Stimulated activated CD4-positive, alpha-beta T cell treated with anti-CD3 and anti-CD28 coated beads, TNF-alpha, amount 100 ng/mL, for 24 hours (primary cell): ENCODE data around the gene SLC35B1.
"Not testable (repeated sequence)": the region's sequence is repeated elsewhere in the genome, so short reads cannot be mapped to it uniquely, and the experiment has no call there.

Experiments
- DNase-seq, 3 experiments: peaks; one replicate each; pipeline ENCODE4 v3.0.0-alpha.2; 2020; ENCODE audit warnings: low read depth in 3 of 3

The SLC35B1 gene

DNA sequence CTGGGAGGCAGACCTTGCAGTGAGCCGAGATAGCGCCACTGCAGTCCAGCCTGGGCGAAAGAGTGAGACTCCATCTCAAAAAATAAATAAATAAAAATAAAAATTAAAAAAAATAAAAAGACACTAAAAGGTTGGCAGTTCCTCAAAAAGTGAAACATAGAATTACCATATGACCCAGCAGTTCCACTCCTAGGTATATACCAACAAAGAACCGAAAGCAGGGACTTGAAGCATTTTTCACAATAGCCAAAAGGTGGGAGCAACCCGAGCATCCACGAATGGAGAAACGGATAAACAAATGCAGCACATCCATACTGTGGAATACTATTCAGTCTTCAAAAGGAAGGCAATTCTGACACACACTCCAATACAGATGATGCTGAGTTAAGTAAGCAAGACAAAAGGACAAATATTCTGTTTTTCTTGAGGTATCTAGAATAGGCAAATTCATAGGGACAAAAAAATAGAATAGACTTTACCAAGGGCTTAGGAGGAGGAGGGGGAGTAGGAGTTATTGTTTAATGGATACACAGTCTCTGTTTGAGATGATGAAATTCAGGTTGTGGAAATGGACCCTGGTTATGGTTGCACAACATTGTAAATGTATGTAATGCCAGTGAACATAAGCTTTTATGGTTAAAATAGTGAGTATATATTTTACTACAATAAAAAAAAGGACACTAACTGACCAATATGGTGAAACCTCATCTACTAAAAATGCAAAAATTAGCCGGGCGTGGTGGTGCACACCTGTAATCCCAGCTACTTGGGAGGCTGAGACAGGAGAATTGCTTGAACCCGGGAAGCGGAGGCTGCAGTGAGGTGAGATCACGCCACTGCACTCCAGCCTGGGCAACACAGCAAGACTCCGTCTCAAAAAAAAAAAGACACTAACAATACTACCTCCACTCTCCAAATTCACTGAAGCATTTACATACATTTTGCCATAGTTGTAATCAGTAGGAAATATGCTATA, 27.0 kb upstream of the SLC35B1 start:
- no peak for DNase-seq

DNA sequence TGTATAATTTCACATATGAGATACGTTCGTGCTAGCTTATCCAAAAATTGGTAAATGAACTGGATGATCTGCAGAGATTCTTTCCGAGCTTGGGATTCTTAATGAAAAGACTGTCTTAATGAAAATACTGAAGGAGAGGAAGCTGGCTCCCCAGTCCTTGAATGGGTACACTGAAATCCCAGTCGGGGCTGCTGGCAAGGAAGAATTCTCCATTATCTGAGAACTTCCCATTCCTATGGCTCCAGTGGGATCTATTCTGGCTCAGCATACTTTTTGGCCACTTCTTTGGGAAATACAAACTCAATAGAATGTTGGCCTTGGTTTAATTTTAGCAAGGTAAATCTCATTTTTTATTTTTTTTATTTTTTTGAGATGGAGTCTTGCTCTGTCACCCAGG, 23.7 kb upstream of the SLC35B1 start:
- DNase-seq: no peak

DNA sequence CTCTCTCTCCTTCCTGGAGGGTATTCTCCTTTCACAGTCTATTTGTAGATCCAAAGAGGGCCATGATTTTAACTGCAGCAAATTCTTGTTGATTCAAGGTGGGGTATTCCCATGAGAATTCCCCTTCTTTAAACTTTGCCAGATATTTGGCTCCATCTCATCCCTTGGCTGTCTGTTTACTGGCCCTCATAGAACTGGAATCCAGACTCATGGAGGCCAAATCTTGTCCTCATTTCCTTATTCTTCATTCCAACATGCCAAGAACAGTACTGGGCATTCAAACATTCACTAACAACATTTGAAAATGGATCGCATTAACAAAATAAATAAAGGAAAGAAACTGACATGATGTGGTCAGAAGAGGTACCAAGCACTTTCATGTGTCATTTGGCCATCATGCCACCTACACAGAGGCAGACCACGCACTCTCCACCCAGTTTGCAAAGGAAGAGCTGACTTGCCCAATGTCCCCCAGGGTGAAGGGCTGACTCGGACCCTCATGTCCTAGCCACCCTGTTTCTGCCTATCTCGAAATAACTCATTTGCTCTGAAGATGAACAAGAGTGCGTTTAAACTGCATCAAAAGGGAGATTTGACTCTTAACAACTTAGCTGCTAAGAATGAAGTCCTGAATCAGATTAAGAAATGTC, 23.1 kb upstream of the SLC35B1 start:
- no peak for DNase-seq

DNA sequence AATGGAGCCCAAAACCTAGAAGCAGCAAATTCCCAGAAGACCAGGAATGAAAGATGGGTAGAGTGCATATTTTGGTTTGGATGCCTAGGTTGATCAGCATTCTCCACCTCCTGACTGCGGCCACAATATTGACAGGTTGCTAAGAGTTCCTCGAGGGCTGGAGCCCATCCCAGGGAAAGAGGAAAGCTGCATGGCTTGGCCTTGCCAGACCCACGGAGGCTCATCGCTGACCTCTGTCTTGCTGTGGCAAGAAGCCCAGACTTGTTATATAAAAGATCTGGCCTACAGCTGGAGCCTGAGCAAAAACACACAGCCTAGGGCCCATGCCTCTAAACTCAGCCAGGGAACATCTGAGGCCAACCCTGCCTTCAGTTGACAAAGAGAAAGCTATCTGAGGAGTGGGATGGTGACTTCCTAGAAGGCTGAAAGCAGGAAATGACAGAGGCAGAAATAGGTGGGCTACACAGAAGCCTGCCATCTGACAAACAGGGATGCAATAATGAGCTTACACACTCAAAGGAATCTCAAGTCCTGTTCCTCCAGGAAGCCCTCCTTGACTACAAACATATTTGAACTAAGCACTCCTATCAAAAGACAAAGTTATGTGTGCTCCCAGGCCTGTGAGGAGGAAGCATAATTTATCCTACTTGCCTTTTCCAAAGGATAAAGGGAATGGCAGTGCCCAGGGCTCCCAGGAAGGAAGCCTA, 22.5 kb upstream of the SLC35B1 start:
- no peak for DNase-seq

DNA sequence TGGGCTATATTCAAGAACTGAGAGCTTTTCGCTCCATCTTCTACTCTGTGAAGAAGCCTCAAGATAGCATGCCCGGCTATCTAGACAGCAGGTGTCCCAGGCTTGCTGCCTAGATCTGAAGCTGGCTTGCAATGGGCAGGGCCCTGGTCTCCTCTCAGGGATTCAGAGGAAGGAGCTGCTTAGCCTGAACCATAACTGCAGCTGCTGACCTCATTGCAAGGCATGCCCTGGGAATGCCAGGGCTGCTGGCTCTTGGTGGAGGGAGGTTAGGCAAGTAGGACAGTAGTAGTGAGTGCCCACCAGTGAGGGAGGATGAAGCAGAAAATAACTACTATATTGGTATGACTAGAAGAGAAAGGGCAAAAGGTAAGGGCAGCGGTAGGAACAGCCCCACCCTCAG, 21.3 kb upstream of the SLC35B1 start:
- DNase-seq: no peak

DNA sequence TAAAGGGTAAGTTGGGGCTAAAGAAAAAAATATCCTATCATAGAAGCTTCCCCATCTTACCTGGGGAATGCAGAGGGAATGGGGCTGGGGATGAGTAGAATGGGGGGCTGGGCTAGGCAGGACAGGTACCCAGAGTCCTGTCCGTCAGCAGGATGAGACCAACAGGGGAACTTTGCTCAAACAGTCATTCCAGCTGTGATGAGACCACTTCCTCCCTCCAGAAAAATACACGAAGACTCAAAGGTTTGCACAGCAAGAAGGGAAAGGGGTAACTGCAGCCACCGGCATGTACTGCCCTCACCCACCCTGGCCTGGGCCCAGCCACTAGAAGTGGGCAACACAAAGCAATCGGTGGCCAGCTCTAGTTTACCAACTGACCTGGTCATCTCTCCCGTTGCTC, 20.7 kb upstream of the SLC35B1 start:
- no peak for DNase-seq

DNA sequence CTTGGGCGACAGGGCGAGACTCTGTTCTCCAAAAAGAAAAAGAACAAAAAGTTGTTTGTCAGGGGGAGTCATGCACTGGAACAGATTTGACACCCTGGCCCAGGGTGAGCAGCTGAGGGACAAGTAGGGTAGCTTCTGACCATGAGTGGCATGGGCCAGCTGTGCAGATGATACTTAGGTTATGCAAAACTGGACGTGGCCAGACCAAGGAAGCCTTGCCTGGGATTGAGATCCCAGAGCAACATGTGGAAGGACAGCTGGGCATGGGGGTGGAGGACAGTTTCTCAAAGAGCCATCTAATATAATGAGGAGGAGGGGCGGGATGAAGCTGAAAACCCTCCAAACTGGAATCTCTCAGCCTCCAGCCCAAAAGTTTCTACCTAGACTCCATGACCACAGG, 19.6 kb upstream of the SLC35B1 start:
- no peak for DNase-seq

DNA sequence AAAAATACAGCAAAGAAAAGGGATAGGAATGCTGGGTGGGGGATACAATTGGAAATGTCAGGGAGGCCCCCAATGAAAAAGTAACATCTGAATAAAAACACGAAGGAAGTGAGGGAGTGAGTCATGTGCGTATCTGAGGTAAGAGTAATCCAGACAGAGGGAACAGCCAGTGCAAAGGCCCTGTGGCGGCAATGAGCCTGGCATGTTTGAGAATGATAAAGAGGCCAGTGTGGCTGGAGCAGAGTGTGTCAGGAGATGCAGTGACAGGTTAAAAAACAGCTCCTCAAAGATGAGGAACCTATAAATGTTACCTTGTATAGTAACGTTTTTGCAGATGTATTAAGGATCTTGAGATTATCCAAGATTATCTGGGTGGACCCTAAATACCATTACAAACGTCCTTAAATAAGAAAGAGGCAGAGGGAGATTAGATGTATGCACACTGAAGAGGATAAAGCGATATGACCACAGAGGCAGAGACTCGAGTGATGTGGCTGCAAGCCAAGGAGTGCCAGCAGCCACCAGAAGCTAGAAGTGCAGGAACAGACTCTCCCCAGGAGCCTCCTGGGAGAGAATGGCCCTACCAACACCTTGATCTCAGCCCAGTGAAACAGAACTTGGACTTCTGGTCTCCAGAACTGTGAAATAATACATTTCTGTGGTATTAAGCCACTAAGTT, 17.8 kb upstream of the SLC35B1 start:
- DNase-seq: no peak

DNA sequence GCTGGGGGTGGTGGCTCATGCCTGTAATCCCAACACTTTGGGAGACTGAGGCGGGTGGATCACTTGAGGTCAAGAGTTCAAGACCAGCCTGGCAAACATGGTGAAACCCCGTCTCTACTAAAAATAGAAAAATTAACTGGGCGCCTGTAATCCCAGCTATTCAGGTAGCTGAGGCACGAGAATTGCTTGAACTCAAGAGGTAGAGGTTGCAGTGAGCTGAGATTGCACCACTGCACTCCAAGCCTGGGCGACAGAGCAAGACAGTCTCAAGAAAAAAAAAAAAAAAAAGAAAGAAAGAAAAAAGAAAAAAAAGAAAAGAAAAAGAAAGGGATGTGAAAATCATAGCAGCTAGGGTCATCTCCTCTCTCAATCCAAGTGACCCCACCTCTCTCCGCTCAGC, 16.8 kb upstream of the SLC35B1 start:
- DNase-seq: not testable (repeated sequence)

DNA sequence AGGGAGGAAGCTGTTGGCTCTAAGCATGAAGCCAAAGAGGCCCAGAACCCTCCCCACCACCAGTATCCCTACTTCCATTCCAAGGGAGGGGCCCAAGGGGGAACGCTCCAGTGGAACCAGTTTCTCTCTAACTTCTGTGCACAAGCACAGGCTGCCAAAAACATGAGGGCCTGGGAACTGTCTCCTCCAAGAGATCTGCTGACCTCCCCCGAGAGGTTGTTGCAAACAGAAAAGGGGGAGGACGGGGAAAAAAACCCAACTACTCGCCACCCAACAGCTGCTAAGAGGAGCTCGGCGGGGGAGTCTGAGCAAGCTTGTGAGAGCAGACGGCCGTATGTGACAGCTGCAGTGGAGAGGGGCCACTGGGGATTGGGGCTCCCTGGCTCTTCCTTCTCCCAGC, 15.7 kb upstream of the SLC35B1 start:
- DNase-seq: no peak

DNA sequence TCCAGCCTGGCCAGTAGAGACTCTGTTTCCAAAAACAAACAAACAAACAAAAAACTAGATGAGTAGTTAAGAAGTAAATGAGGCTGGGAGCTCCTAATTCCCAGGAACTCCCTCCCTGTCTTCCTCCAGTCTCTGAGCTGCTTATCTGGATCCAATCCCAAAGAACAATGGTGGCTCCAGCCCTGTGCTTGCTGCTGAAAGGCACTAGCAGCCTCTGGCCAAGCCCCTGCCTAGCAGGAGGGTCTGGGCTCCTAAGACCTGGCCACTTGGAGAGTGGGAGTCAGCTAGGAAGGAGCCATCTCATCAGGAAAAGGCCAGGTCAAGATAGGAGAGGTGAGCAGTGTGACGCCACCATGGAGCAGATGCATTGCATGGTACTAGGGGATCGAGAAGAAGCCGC, 14.3 kb upstream of the SLC35B1 start:
- no peak for DNase-seq

DNA sequence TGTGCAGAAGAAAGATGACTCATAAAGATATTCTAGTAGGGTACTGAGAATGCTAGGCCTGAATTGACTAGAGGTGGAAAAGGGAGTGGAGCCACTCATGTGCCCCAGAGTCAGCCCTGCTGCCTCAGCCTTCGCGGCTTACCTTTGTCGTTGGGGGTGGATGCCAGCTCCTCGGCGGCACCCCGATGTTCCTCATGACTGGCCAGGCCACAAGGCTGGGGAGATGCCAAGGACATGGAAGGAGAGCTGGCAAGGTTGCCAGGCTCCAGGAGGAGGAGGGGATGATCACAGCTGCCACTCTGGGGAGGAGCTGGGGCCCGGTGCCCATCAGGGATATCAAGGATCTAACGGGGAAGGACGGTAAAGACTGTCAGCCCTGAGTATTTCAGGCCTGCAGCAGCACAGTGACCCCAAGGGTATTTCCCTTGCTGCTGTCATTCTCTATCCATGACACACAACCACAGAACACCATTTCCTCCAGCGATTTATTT, 9.7 kb upstream of the SLC35B1 start:
- no peak for DNase-seq

DNA sequence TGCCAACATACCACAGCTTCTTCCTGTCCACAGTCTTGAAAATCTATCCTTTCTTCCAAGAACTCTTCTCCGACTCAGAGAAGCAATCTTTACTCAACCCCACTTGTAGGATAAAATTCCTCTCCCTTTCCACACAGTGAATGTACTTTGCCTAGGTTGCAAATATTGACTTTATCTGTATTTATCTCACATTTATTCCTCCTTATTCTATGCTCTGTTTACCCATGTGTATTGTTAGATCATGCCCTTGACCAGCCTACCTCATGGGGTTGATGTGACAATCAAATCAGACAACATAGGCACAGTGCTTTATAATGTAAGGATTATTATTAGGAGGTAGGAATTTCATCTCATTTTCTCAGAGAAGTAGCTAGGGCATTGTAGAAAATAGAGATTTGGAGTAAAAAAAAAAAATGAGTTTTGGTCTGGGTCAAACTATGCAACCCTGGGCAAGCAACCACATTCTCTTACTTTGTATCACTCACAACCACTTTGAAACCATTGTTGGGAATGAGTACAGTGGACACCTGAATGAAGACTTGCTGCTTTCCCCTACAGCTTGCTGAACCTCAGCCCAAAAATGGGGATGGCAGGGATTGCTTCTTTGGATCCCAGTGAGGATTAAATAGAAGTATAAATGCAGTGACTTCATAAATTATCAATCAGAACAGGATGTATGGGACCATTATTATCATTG, 9.1 kb upstream of the SLC35B1 start:
- no peak for DNase-seq

DNA sequence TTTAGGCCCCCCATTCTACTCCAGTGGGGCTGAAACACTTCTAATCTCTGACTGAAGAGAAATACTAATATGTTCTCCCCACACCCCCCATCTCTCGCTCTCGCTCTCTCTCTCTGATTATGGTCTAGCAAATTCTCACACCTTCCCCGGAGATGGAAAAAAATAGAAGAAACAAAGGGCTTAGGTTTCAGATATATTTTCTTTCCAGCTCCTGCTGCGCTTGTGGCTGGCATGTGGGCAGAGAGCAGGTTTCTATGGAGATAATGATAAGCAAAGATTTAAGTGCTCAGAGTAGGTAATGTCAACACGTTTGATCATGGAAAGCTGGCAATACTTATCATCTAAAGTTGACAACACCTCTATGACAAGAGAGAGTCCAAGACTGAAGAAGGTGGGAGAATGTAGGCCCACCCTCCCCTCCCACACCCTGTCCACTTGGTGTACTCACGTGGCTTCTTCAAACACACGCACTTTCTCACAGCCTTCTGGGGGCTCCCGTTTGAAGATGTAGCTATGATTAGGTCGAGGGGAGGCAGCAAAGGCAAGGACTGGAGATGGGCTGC, 8.0 kb upstream of the SLC35B1 start:
- DNase-seq: peak; percentile 13 to 49 (median 37)

DNA sequence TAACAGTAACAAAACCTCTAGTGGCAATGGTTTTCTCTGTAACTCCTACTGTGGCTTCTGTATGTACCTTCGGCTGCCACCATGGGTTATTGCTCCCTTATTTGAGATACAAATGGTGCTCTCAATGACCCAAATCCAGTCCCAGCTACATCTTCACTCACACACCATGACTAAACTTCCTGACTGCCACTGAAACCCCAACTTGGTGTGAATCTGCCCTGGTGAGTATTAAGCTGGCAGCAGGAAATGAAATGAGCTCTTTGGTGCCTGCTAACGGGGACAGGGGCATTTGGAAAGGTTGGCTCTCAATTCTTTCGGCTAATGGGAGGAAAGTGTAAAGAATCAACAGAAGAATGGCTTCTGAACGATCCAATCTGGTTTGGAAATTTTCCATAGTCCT, 7.5 kb upstream of the SLC35B1 start:
- peak in 1 of 3 experiments; percentile 17 for DNase-seq

DNA sequence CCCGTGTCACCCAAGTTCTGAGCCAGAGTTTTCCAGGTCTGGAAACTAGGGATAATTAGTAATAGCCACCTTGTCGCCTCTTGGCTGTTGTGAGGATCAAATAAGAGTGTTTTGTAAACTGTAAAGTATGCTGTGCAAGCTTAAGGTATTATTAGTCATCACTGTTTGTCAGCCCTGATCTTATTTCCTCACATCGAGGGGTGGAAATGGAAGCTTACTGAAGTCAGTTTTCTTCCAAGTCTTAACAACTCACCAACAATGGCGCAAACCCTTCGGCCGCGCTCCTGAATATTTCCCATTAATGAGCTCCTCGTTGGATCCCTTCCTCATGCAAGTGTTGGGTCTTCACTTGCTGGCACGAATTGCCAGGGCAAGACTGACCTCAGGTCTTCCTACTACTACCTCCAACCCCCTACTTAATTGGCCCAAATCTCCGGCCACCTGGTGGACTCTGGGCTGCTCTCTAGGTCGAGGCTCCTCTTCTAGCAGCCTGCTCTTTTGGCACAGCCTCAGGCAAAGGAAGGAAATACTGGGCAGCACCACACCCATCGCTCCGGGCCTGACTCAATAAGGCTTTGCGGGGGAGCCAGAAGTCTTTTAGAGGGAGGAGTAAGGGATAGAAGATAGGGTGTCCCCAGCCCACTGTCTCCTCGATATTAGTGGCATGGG, 885 bp upstream of the SLC35B1 start:
- no peak for DNase-seq

DNA sequence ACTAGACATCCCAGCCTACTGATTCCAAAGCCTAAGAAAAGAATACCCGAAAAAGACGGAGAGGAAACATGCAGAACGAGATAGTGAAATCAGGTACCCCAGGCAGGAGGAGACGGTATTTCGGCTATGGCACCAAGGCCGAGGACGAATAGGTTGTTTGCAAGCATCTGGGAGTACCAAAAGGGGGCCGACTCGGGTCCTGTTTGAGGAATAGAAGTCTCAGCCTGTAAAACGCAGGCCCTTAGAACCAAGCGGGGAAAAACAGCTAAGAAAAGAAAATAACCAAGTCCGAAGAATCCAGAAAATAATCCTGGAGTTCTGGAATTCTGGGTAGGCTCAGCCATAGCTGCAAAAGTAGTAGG, 537 bp downstream of the SLC35B1 start:
- no peak for DNase-seq

DNA sequence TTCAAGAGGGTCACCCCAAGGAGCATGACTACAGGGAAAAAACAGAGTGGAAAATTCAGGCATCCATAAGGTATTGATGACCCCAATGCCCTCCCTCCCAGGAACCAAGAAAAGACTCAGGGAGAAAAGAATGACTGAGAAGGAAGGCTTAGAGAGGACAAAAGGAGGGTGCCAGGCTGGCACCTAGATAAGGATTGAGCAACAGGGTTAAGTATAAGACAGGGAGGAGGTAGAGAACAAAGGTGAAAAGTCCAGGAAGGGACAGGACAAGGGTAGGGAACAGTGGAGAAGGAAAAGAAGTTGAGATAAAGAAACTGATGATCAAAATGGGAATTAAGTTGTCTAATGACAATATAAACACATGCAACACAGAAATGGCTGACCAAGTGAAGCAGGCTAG, 2.5 kb downstream of the SLC35B1 start:
- no peak for DNase-seq

DNA sequence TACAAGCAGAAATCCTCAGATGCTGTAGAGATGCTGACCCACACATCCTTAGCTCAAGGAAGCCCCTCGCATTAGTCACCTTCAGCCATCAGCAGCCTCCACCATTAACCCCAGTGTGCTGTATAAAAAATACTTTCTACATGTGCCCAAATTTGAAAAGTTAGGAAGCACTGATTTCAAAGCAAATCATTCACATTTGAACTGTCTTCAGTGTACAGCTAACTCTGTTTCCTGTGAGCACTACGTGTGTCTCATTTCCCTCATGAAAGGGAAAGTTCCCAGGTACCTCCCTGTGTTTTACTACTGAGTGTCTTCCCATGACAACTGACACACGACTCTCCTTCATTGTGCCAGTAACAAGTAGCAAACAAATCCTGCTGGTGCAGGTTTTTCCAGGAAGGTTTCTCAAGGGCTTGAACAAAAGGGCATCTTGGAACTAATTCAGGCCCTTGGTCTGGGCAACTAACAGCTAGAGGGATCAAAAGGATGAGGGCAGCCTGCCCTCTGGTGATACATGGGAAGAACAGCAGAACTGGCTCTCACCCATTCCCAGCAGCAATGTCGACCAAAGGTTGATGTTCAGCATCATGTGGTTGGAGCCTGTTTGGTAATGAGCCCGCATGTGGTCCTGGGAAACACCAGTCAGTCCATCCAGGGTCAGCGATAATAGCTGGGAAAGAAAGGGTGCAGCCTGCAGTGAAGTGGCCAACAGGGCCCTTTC, 4.0 kb downstream of the SLC35B1 start:
- DNase-seq: no peak

DNA sequence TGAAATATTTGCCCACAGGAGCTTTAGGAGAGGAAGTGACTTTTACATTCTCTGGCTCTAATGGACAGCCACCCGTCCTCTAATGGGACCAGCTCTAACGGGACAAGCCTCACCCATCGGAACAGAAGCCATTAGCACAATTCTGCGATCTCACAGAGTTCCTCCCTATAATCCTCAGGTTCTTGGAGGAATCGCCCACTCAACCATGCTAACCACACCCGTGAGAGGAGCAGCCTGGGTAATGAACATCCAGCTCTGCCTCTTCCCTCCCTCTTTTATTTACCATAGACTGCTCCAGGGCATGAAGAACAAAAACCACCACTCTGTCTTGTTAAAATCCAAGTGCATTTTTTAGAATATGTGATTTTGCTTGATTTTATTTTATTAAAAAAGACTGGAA, 6.8 kb downstream of the SLC35B1 start:
- DNase-seq: no peak
